GM18870 (cell line): Measurements from ENCODE around the gene PDE3B.
"Not testable (repeated sequence)": the region's sequence is repeated elsewhere in the genome, so short reads cannot be mapped to it uniquely, and the experiment has no call there.

ENCODE experiments used
- ATAC-seq: cut with Tn5 transposase; IDR thresholded peaks from one replicate; pipeline ENCODE4 v1.9.1; 2021; ENCODE audit warnings: moderate library complexity; ENCODE audit not compliant: unreplicated experiment

Gene PDE3B

GRCh38 chr11:14641801-14642200, 1.8 kb upstream of the PDE3B start:
- no peak for ATAC-seq

- ATAC-seq, result no peak
These were observed 1.2 kb upstream of the PDE3B start for GRCh38 chr11:14642453-14642852.

GRCh38 chr11:14642873-14643696, 519 bp upstream of the PDE3B start:
- no peak for ATAC-seq

- no peak for ATAC-seq
These were observed 816 bp downstream of the PDE3B start for GRCh38 chr11:14644226-14645014.

- no peak for ATAC-seq
These were observed 1.7 kb downstream of the PDE3B start for GRCh38 chr11:14645015-14645912.

GRCh38 chr11:14645985-14646900, 2.6 kb downstream of the PDE3B start:
- ATAC-seq, result no peak

GRCh38 chr11:14650064-14650463, 6.5 kb downstream of the PDE3B start:
- ATAC-seq, result no peak

GRCh38 chr11:14653090-14653489, 9.5 kb downstream of the PDE3B start:
- ATAC-seq, result no peak

GRCh38 chr11:14655435-14655834, 11.8 kb downstream of the PDE3B start:
- ATAC-seq, result no peak

- ATAC-seq, result no peak
These were observed 13.2 kb downstream of the PDE3B start for GRCh38 chr11:14656536-14657457.

- no peak for ATAC-seq
These were observed 14.2 kb downstream of the PDE3B start for GRCh38 chr11:14657841-14658240.

- ATAC-seq, result not testable (repeated sequence)
These were observed 21.3 kb downstream of the PDE3B start for GRCh38 chr11:14664926-14665325.

- not testable (repeated sequence) for ATAC-seq
These were observed 23.7 kb downstream of the PDE3B start for GRCh38 chr11:14667329-14667728.

GRCh38 chr11:14668731-14669301, 25.2 kb downstream of the PDE3B start:
- no peak for ATAC-seq

GRCh38 chr11:14669499-14669898, 25.9 kb downstream of the PDE3B start:
- no peak for ATAC-seq

- ATAC-seq, result no peak
These were observed 26.4 kb downstream of the PDE3B start for GRCh38 chr11:14669958-14670357.

- ATAC-seq, result no peak
These were observed 29.0 kb downstream of the PDE3B start for GRCh38 chr11:14672635-14673034.

- ATAC-seq, result no peak
These were observed 29.8 kb downstream of the PDE3B start for GRCh38 chr11:14673421-14673820.
